ACC112 (cell line): Measurements from ENCODE around the gene MAPK1.
"Not testable (repeated sequence)": the region's sequence is repeated elsewhere in the genome, so short reads cannot be mapped to it uniquely, and the experiment has no call there.

ENCODE experiments used
- H2AFZ ChIP-seq: fragments of 200-600 bp; sonication (generic); one replicate; pipeline ENCODE4 v1.6.0; 2017; ENCODE audit warnings: antibody characterized with exemption, low read length; ENCODE audit not compliant: unreplicated experiment
- H3K27ac ChIP-seq: fragments of 200-600 bp; sonication (generic); 2 replicates; pipeline ENCODE4 v1.5.1; 2014; ENCODE audit warnings: low read depth, mild to moderate bottlenecking, antibody characterized with exemption, low read length, moderate library complexity
- H3K27me3 ChIP-seq: fragments of 200-600 bp; sonication (generic); 2 replicates; pipeline ENCODE4 v1.6.1; 2014; ENCODE audit warnings: mild to moderate bottlenecking, antibody characterized with exemption, low read length, moderate library complexity, mixed read lengths; ENCODE audit not compliant: insufficient read depth
- H3K36me3 ChIP-seq: fragments of 200-600 bp; sonication (generic); 2 replicates; pipeline ENCODE4 v1.6.1; 2016; ENCODE audit warnings: mild to moderate bottlenecking, antibody characterized with exemption, low read length, moderate library complexity, mixed read lengths; ENCODE audit not compliant: insufficient read depth
- H3K4me1 ChIP-seq: fragments of 200-600 bp; sonication (generic); one replicate; pipeline ENCODE4 v1.6.1; 2016; ENCODE audit warnings: low read length, mixed read lengths; ENCODE audit not compliant: insufficient read depth, unreplicated experiment, control insufficient read depth
- H3K4me3 ChIP-seq: fragments of 200-600 bp; sonication (generic); 2 replicates; pipeline ENCODE4 v1.5.1; 2014; ENCODE audit warnings: mild to moderate bottlenecking, low read depth, low read length
- H3K79me2 ChIP-seq: fragments of 200-600 bp; sonication (generic); one replicate; pipeline ENCODE4 v1.6.0; 2016; ENCODE audit warnings: low read length; ENCODE audit not compliant: control insufficient read depth, unreplicated experiment, insufficient read depth

Gene MAPK1

DNA sequence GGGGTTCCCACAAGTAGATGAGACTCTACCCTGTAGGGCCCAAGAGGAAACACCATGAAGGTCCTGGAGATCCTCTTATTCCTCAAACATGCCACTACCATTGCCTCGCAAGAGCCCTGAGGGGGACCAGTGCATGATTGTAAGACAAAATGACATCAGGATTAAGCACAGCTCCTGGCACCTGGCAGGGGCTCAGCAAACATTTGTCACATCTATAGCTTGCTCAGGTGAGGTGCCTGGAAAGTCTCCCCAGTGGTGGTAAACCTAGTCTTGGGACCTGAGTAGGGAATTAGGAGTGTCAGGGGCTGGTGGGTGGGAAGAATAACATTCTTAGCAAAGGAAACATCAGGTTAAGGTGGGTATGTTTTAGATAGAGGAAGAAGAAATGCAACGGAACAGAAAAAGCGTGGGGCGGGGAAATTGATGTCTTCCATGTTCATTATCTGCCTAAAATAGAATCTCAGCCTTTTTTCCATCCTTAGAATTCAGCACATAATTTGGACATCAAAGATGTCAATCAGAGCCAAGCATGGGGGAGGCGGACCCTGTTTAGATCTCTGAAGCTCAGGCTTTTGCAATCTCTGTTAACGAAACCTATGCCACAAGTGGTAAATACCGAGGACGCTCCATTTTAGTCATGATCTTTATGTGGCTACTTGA is 132.8 kb downstream of the MAPK1 start:
- Histone ChIP-seq H3K79me2 (no peaks in the 10 kb centered on the region), H3K36me3 (no peaks in the 10 kb centered on the region), H3K4me3 (peak overlapping the region; percentile 78), H3K27me3 (peaks cover 5% of the 10 kb centered on the region; the same call in 1 of the 2 replicates), H3K4me1 (peaks cover 7% of the 10 kb centered on the region), H2AFZ (peak overlapping the region; percentile 60), H3K27ac (no peak overlapping the region)

DNA sequence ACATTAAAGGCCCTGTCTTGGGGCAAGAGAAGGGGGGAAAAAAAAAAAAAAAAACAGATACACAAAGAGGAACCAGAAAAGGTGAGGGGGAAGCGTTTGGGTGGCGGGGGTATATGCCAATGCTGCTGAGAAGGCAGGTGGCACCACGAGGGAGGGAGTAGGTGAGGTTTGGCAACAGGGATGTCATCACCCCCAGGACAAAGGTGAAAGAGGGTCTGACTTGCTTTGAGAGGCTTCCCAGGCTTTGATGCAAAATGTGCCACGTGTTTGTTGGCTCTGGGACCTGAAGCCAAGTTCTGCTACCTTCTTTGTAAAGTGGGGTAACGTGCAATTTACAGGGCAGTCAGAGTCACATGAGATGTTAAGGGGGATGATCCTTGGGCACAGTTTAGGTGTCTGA is 135.9 kb downstream of the MAPK1 start:
- H3K36me3 ChIP-seq: no peaks in the 10 kb centered on the region
- H3K27me3 ChIP-seq: peaks cover 5% of the 10 kb centered on the region; the same call in 1 of the 2 replicates
- no peak overlapping the region for H3K4me3 ChIP-seq
- no peaks in the 10 kb centered on the region for H3K79me2 ChIP-seq
- peaks cover 7% of the 10 kb centered on the region for H3K4me1 ChIP-seq
- H2AFZ ChIP-seq: no peak overlapping the region
- H3K27ac ChIP-seq: no peak overlapping the region

DNA sequence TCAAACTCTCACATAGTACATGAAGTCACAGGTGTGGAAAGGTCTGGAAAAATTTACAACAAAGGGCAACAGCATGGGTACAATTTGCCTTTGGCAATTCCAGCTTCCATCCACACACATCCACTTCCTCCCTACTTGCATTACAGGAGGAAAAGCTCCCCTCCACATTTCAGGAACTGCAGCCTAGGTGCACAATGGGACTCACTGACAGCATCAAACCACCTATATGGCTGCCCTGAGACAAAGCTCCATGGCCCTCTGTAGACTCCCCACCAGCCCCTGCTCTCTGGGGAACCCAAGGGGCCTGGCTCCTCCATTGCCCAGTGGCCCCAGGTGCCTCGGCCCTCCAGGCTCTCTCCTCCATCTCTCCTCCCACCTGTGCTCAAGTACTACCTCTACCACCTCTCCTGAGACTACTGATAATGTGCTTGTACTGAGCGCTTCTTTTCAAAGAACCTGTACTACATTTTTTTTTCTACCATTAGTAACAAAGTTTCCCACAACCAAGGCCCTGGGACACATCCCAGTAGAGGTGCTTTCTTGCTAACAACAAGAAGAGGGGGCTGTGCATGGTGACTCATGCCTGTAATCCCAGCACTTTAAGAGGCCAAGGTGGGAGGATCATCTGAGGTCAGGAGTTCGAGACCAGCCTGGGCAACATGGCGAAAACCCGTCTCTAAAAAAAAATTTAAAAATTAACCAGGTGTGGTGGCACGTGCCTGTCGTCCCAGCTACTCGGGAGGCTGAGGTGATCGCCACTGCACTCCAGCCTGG is 136.7 kb downstream of the MAPK1 start:
- Histone ChIP-seq H3K36me3 (no peaks in the 10 kb centered on the region), H3K27ac (no peak overlapping the region), H2AFZ (no peak overlapping the region), H3K79me2 (no peaks in the 10 kb centered on the region), H3K4me3 (no peak overlapping the region), H3K27me3 (peaks cover 5% of the 10 kb centered on the region; the same call in 1 of the 2 replicates), H3K4me1 (peaks cover 7% of the 10 kb centered on the region)

GRCh38 chr22:21729184-21729583 is 138.3 kb downstream of the MAPK1 start:
- H3K79me2 ChIP-seq, H3K27ac ChIP-seq, H3K4me1 ChIP-seq, H3K4me3 ChIP-seq, H3K36me3 ChIP-seq, H2AFZ ChIP-seq, H3K27me3 ChIP-seq: not testable (repeated sequence)

DNA sequence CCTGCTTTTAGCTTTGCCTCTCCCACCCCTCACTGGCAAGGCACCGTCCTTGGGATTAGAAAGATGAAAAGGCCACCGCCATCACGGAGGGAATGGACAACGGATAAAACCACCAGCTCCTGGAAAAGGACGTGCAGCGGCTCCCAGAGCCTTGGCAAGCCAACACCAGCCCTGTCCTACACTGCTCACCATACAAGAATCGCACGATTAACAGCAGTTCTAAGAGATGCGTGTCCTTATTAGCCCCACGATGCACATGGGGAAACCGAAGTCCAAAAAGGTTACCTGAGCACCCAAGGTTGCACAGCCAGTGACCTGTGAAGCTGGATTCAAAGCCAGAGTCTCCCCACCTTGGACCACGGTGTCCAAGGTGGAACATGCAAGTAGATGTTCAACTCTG is 139.2 kb downstream of the MAPK1 start:
- Histone ChIP-seq H3K79me2 (no peaks in the 10 kb centered on the region), H3K4me1 (no peaks in the 10 kb centered on the region), H3K36me3 (no peaks in the 10 kb centered on the region), H3K27me3 (no peaks in the 10 kb centered on the region), H2AFZ (no peak overlapping the region), H3K4me3 (no peak overlapping the region), H3K27ac (no peak overlapping the region)

DNA sequence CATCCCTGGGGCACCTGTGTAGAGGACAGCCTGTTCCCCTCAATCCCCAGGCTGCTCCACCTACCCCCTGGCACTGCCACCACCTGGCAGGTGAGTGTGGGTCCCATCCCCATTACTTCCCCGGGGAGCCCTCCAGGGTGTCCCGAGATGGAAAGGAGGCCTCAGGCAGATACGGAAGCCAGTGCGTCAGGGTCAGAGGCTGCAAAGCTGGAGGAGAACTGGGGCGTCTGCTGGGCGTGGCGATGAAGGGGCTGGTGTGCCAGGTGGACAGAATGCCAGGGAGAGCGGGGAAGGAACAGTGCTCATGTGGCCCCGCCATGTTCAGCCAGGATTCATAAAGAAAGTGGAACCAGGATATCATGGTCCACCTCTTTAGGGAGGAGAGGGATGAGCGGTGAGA is 139.7 kb downstream of the MAPK1 start:
- no peak overlapping the region for H2AFZ ChIP-seq
- H3K4me1 ChIP-seq: no peaks in the 10 kb centered on the region
- no peak overlapping the region for H3K4me3 ChIP-seq
- H3K27me3 ChIP-seq: no peaks in the 10 kb centered on the region
- H3K79me2 ChIP-seq: no peaks in the 10 kb centered on the region
- H3K27ac ChIP-seq: no peak overlapping the region
- no peaks in the 10 kb centered on the region for H3K36me3 ChIP-seq

DNA sequence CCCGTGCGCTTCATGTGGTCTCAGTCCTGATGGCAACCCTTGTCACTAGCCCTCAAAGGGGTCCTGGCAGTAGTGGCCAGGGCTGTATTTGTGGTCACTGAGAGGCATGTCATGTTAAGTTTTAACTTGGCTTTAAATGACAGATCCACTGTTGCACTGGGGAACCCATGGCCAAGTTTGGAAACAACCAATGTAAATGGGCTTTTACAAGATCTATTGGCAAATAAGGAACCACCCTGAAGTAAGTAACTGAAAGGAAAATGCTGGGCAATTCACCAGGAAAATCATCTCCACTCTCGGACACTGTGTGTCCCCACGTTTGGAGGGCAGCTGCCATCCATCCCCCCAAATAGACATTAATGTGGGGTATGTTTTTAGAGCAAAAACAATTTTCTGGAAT is 140.3 kb downstream of the MAPK1 start:
- H3K79me2 ChIP-seq: no peaks in the 10 kb centered on the region
- no peaks in the 10 kb centered on the region for H3K36me3 ChIP-seq
- H3K4me3 ChIP-seq: no peak overlapping the region
- no peak overlapping the region for H2AFZ ChIP-seq
- H3K4me1 ChIP-seq: no peaks in the 10 kb centered on the region
- H3K27ac ChIP-seq: no peak overlapping the region
- no peaks in the 10 kb centered on the region for H3K27me3 ChIP-seq

GRCh38 chr22:21726650-21727049 is 140.8 kb downstream of the MAPK1 start:
- no peak overlapping the region for H3K27ac ChIP-seq
- H3K4me1 ChIP-seq: no peaks in the 10 kb centered on the region
- no peak overlapping the region for H2AFZ ChIP-seq
- H3K79me2 ChIP-seq: no peaks in the 10 kb centered on the region
- no peak overlapping the region for H3K4me3 ChIP-seq
- H3K36me3 ChIP-seq: no peaks in the 10 kb centered on the region
- no peaks in the 10 kb centered on the region for H3K27me3 ChIP-seq

DNA sequence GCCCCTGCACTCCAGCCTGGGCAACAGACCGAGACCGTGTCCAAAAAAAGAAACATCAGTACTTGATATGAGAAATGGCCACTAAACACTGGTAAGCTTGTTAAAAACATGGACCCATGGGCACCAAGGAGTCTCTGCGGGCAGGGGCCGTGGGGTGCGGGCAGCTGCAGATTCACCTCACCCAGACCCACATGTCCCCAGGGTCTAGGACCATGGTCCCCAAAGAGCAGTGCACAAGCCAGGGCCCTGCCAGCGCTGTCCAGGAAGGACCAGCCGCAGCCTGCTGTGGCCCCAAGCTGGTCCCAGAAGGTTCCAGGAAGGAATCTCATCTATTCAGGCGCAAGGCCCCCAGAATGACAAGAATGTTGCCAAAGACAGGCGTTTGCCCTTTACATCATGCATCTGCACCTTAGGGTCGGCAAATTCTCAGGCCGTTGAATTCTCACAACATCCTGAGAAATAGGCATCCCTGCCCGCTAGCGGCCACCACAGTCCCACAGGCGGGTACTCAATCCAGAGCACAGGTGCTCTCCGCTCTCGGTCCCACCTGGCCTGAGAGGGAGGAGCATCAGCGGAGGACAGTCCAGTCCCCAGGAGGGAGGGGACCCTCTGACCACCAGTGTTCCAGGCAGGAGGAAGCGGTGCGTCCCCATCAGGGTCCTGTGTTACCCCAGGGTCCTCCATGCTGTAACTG is 141.3 kb downstream of the MAPK1 start:
- no peak overlapping the region for H3K27ac ChIP-seq
- H3K4me3 ChIP-seq: no peak overlapping the region
- no peaks in the 10 kb centered on the region for H3K4me1 ChIP-seq
- no peaks in the 10 kb centered on the region for H3K36me3 ChIP-seq
- no peaks in the 10 kb centered on the region for H3K27me3 ChIP-seq
- no peaks in the 10 kb centered on the region for H3K79me2 ChIP-seq
- H2AFZ ChIP-seq: no peak overlapping the region

DNA sequence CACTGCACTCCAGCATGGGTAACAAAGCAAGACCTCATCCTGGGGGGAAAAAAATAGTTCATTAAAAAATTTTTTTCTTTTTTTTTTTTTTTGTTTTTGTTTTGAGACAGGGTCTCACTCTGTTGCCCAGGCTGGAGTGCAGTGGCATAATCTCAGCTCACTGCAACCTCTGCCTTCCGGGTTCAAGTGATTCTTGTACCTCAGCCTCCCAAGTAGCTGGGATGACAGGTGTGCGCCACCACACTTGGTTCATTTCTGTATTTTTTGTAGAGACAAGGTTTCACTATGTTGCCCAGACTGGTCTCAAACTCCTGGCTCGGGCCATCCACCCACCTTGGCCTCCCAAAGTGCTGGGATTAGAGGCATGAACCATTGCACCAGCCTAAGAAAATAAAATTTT is 142.9 kb downstream of the MAPK1 start:
- H3K4me1 ChIP-seq, H3K79me2 ChIP-seq, H3K27ac ChIP-seq, H2AFZ ChIP-seq, H3K36me3 ChIP-seq, H3K27me3 ChIP-seq, H3K4me3 ChIP-seq: not testable (repeated sequence)
